Esophagus (tissue), 2 donors: ENCODE results near the gene MYO18B. TPM values are rescaled to one million over a fixed set of nuclear protein-coding genes. Genes with fewer than 3 reads are reported as not detected.

Experiments used
- H3K27ac ChIP-seq, 2 donors: one replicate each; pipeline ENCODE4 v1.5.1; 2013; ENCODE audit warnings: low read depth in 2 of 2, mild to moderate bottlenecking in 2 of 2, inconsistent platforms in 1 of 2, low read length in 1 of 2, moderate library complexity in 1 of 2
- H3K27me3 ChIP-seq, 2 donors: one replicate each; pipeline ENCODE4 v1.6.1; 2013; ENCODE audit warnings: low read length in 2 of 2, control low read depth in 1 of 2, mild to moderate bottlenecking in 1 of 2; ENCODE audit not compliant: insufficient read depth in 2 of 2, control insufficient read depth in 1 of 2
- H3K36me3 ChIP-seq, 2 donors: one replicate each; pipeline ENCODE4 v1.6.1; 2013; ENCODE audit warnings: low read length in 1 of 2; ENCODE audit not compliant: control insufficient read depth in 2 of 2, insufficient read depth in 2 of 2
- H3K4me1 ChIP-seq, 2 donors: one replicate each; pipeline ENCODE4 v1.6.1; 2013; ENCODE audit warnings: low read length in 1 of 2; ENCODE audit not compliant: control insufficient read depth in 2 of 2, insufficient read depth in 2 of 2
- H3K4me3 ChIP-seq, 2 donors: one replicate each; pipeline ENCODE4 v1.5.1; 2013; ENCODE audit warnings: low read length in 2 of 2, mild to moderate bottlenecking in 2 of 2, low read depth in 1 of 2, moderate library complexity in 1 of 2
- H3K9me3 ChIP-seq, 2 donors: one replicate each; pipeline ENCODE4 v1.6.1; 2013; ENCODE audit warnings: mild to moderate bottlenecking in 2 of 2, low read depth in 1 of 2, low read length in 1 of 2, moderate library complexity in 1 of 2; ENCODE audit not compliant: control insufficient read depth in 2 of 2, insufficient read depth in 1 of 2
- whole genome bisulfite sequencing, 2 donors: extraction: QIAGEN DNeasy Blood & Tissue Kit; methylation state at CpG; one replicate each; pipeline ENCODE4 v1.1.7; 2013; 5-methylcytosine and 5-hydroxymethylcytosine counted together
- polyA plus RNA-seq, 2 donors: library from polyadenylated mRNA; stranded (reverse); fragments of 200-250 nt; gene quantifications; one replicate each; pipeline ENCODE4 v1.2.3, GENCODE V29; 2013
- donor health status: healthy with polysubstance abuse.
- donor health status: Bipolar disorder and iron deficiency.

The MYO18B gene
- polyA plus RNA-seq, 2 donors = 0.29 to 0.31 TPM

DNA sequence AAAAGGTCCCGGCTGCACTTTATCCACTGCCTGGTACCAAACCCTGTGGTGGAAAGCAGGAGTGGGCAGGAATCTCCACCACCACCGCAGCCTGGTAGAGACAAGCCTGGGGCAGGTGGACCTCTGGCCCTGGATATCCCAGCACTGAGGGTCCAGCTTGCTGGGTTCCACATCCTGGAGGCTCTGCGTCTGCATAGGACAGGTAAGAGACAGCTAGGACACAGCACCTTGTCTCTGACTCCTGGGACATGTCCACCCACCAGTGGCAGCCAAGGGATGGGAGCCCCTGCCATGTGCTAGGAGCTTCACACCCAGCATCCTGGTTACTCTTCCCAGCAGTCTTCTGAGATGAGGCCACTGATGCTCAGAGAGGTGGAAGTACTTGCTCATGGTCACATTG lies 105.5 kb downstream of the MYO18B start:
- WGBS, 2 donors = 92 to 95% methylated on average over 3 of the region's 3 CpGs
- no peaks in the 10 kb centered on the region for H3K4me1 ChIP-seq
- no peaks in the 10 kb centered on the region for H3K27me3 ChIP-seq
- H3K36me3 ChIP-seq = no peaks in the 10 kb centered on the region
- no peaks in the 10 kb centered on the region for H3K9me3 ChIP-seq
- H3K4me3 ChIP-seq = no peak overlapping the region
- no peak overlapping the region for H3K27ac ChIP-seq

DNA sequence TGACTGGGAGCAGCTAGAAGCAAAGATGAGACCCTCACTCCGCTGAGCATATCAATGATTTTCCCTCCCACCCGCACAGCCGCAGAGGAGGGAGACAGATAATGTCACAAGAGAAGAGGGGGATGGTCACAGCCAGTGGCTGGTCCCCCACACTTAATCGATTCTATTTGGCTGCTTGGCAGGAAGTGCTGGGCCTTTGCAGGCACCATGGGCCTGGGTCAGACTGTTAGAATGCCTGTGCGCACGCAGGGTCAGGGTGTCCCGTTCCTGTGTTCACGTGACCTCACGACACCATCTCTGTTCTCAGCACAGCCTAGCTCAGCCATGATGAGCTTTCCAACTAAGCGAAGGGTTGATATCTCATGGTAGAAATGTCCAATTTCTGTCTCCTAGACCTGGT lies 107.0 kb downstream of the MYO18B start:
- Histone ChIP-seq H3K27me3 (no peaks in the 10 kb centered on the region), H3K27ac (no peak overlapping the region), H3K4me1 (no peaks in the 10 kb centered on the region), H3K9me3 (no peaks in the 10 kb centered on the region), H3K4me3 (no peak overlapping the region), H3K36me3 (no peaks in the 10 kb centered on the region)
- 78 to 83% methylated on average over 10 of the region's 10 CpGs for WGBS, 2 donors

DNA sequence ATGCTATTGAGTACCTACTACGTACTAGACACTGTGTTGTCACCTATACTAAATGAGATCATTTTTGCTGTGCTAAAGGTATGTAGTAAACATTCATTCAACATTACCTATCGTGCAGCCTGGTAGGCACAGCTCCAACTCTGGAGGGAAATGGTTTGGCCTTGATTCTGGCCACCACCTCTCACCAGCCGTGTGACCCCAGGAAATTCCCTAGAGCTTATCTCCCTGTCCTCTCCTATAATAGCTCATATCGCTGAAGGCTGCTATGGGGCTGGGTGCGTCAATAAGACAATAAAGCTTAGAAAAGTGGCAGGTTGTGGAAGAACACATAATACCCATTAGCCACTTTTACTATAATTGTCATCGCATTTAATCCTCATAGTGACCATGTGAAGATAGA lies 107.5 kb downstream of the MYO18B start:
- no peaks in the 10 kb centered on the region for H3K27me3 ChIP-seq
- no peak overlapping the region for H3K4me3 ChIP-seq
- 60 to 78% methylated on average over 6 of the region's 6 CpGs for WGBS, 2 donors
- H3K9me3 ChIP-seq = no peaks in the 10 kb centered on the region
- no peaks in the 10 kb centered on the region for H3K4me1 ChIP-seq
- H3K27ac ChIP-seq = no peak overlapping the region
- H3K36me3 ChIP-seq = no peaks in the 10 kb centered on the region

DNA sequence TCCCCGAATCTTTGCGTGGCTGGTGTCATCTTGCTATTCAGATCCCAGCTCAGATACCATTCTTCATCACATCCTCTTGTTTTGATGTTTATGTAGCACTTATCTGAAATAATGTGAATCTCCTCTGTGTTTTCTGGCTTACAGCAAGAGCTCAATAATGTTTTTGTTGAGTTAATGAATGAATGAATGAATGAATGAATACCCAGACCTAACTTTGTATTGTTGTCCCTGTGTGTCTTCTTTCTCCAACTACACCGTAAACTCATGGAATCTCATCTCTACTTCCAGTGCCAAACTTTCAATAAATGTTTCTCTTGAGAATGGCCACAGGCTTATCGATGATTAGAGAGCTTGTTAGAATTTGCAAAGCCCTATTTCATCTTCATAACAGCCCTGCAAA lies 110.2 kb downstream of the MYO18B start:
- Histone ChIP-seq H3K27me3 (no peaks in the 10 kb centered on the region), H3K27ac (no peak overlapping the region), H3K36me3 (no peaks in the 10 kb centered on the region), H3K9me3 (no peaks in the 10 kb centered on the region), H3K4me3 (no peak overlapping the region), H3K4me1 (no peaks in the 10 kb centered on the region)
- WGBS, 2 donors = 72 to 84% methylated on average over 4 of the region's 4 CpGs

DNA sequence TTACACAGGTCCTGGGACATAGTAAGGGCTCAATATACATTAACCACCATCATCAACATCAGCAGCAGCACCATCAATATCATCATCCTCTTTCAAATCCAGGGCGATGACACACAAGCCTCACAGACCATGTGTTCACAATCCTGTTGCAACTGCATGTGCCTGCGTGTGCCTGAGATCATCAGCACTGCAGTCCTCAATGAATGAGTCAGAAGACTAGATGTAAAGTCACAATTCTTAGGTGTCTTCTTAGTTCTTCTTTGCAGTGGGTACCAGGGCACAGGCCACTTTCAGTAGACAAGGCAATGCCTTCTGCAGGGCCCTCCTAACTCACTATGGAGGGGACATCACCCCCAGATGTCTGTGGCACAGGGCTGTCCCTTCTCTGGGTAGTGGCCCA lies 111.1 kb downstream of the MYO18B start:
- no peak overlapping the region for H3K4me3 ChIP-seq
- WGBS, 2 donors = 59 to 69% methylated on average over 2 of the region's 2 CpGs
- no peaks in the 10 kb centered on the region for H3K27me3 ChIP-seq
- H3K4me1 ChIP-seq = no peaks in the 10 kb centered on the region
- no peak overlapping the region for H3K27ac ChIP-seq
- no peaks in the 10 kb centered on the region for H3K9me3 ChIP-seq
- H3K36me3 ChIP-seq = no peaks in the 10 kb centered on the region

DNA sequence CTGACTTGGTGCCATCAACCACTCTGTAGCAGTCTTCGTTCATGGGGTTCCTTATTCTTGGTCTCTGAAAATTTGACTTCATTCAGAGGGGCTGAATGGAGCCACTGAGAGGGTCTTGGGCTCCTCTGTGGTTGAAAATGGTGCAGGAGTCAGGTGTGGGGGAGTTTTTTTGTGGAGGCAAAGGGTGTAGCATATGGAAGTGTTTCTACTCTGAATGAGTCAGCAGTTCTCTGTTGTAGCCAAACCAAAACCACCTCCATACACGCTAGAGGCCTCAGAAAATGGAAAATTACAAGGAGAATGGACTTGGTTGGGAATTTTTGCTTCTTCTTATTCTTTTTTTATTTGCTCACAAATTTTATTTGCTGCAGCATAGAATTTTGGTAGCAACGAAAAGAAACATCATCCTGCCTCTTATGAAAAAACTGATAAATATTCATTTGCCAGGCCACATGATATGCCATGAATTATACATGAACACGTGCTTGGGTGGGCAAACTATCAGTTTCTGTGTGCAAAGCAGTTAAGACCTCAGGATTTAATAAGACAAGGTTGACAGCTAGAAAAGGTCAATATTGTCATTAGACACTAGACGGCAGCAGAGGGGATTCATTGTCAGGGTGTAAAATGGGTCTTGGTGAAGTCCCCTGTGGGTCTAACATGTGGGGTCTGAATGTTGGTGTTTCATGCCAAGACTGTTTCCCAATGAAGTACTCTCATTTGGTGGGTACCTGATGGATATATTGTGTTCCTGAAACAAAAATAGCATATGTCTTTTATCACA lies 111.7 kb downstream of the MYO18B start:
- Histone ChIP-seq H3K9me3 (no peaks in the 10 kb centered on the region), H3K4me1 (no peaks in the 10 kb centered on the region), H3K36me3 (no peaks in the 10 kb centered on the region), H3K27ac (no peak overlapping the region), H3K4me3 (no peak overlapping the region), H3K27me3 (no peaks in the 10 kb centered on the region)
- WGBS, 2 donors = 43 to 47% methylated on average over 5 of the region's 5 CpGs

DNA sequence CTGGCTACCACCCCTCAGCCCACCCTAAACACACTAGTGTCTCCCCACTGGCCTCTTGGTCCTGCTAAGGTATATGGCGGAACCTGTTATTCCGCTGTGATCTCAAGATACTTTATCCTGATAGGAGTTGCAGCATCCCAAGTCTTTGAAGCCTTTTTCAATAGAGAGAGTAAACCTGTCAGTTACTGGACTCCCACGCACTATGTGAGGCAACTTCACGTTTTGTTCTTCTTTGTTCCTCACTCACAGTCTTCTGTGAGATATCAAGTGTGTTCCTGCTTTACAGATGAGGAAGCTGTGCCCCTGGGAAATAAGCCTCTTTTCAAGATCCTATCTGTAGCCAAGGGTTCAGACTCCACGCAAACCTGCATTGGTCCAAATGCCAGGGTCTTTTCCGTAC lies 127.8 kb downstream of the MYO18B start:
- Histone ChIP-seq H3K4me1 (no peaks in the 10 kb centered on the region), H3K27ac (no peak overlapping the region), H3K9me3 (no peaks in the 10 kb centered on the region), H3K36me3 (no peaks in the 10 kb centered on the region), H3K27me3 (no peaks in the 10 kb centered on the region), H3K4me3 (no peak overlapping the region)
- WGBS, 2 donors = 82 to 83% methylated on average over 6 of the region's 6 CpGs

DNA sequence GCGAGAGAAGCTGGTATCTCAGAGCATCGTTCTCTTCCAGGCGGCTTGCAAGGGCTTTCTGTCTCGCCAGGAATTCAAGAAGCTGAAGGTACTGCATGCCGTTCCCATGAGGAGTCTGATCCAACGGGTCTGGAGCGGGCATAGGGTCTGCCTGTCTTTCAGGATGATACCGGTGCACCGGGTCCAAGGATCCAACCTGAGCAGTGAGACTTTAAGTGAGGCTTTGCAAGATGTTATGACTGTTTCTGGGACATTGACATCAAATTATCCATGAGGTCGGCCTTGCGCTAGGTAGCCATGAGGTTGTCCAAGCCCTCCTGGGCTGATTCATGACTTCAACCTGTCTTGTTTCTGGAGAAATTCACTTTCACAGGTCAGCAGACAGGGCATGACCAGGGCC lies 132.3 kb downstream of the MYO18B start:
- H3K27ac ChIP-seq = no peak overlapping the region

DNA sequence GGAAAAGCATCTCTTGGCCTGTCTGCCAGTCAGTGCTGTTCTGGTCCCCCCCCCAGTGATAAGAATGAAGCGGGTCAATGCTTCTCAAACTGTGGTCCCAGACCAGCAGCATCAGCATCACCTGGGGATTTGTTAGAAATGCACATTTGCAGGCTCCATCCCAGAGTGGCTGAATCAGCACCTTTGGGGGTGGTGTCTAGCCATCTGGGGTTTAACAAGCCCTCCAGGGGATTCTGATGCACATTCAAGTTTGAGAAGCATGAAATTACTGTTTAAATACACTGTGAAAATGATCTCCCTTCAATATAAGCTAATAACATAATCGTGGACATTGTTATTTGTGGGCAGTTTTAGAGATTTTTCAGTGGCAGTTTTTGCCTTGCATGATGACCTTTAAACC lies 133.5 kb downstream of the MYO18B start:
- H3K4me3 ChIP-seq = no peak overlapping the region
- 47 to 61% methylated on average over 2 of the region's 2 CpGs for WGBS, 2 donors
- H3K9me3 ChIP-seq = no peaks in the 10 kb centered on the region
- H3K4me1 ChIP-seq = no peaks in the 10 kb centered on the region
- no peak overlapping the region for H3K27ac ChIP-seq
- H3K36me3 ChIP-seq = no peaks in the 10 kb centered on the region
- no peaks in the 10 kb centered on the region for H3K27me3 ChIP-seq

More for the DNA sequence above, 132.3 kb downstream of the MYO18B start:
- WGBS, 2 donors = 94% methylated on average over 11 of the region's 11 CpGs
- Histone ChIP-seq H3K9me3 (no peaks in the 10 kb centered on the region), H3K4me3 (no peak overlapping the region), H3K36me3 (no peaks in the 10 kb centered on the region), H3K27me3 (no peaks in the 10 kb centered on the region), H3K4me1 (no peaks in the 10 kb centered on the region)

DNA sequence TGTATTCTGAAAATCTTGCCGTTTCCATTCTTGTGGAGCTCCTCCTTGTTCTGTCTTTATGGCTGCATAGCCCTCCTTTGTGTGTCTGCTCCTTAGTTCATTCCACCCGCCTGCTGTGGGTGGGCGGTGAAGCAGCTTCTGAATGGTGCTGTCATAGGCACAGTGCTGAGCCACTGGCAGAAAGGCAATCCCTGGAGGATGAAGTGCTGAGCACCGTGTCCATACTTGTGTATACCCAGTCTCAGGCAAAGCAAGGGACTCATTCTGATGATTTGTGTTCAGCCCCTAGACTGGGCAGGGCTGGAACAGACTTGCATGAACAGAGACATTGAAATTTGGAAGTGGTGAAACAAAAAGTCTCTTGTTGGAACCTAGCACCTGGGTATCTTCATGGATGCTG lies 134.9 kb downstream of the MYO18B start:
- Histone ChIP-seq H3K27ac (no peak overlapping the region), H3K36me3 (no peaks in the 10 kb centered on the region), H3K4me1 (no peaks in the 10 kb centered on the region), H3K27me3 (no peaks in the 10 kb centered on the region), H3K9me3 (no peaks in the 10 kb centered on the region), H3K4me3 (no peak overlapping the region)
- WGBS, 2 donors = 45 to 58% methylated on average over 4 of the region's 4 CpGs
